Breast epithelium (tissue), 3 donors: Measurements from ENCODE around the gene PUM2.
"Not testable (repeated sequence)": the region's sequence is repeated elsewhere in the genome, so short reads cannot be mapped to it uniquely, and the experiment has no call there.

Experiments used
- CTCF ChIP-seq, 3 donors: fragments of 450-650 bp; IDR thresholded peaks; one replicate each; pipeline ENCODE4 v1.5.1; 2016 to 2017; ENCODE audit warnings: antibody characterized with exemption in 3 of 3, mild to moderate bottlenecking in 3 of 3, moderate library complexity in 3 of 3
- POLR2A ChIP-seq: fragments of 450-650 bp; IDR thresholded peaks from one replicate; pipeline ENCODE4 v1.6.1; 2016; ENCODE audit warnings: antibody characterized with exemption, mild to moderate bottlenecking, moderate library complexity
- POLR2AphosphoS5 ChIP-seq, 3 donors: sonication (generic); formaldehyde crosslinking; IDR thresholded peaks; one replicate each; pipeline ENCODE4 v1.6.1; 2017; ENCODE audit warnings: antibody characterized with exemption in 3 of 3

- TF ChIP-seq CTCF (IDR thresholded peaks at IDR 0.05); POLR2A; POLR2AphosphoS5 (IDR thresholded peaks at IDR 0.05): not testable (repeated sequence)
These were observed 24.3 kb upstream of the PUM2 start for GRCh38 chr2:20374982-20375381.
